Measurements from ENCODE around the gene INSR. TPM values are rescaled to one million over a fixed set of nuclear protein-coding genes. Genes with fewer than 3 reads are reported as not detected.

INSR gene
- total RNA-seq, 1 donor from 2014 or later: 32.5 TPM

DNA sequence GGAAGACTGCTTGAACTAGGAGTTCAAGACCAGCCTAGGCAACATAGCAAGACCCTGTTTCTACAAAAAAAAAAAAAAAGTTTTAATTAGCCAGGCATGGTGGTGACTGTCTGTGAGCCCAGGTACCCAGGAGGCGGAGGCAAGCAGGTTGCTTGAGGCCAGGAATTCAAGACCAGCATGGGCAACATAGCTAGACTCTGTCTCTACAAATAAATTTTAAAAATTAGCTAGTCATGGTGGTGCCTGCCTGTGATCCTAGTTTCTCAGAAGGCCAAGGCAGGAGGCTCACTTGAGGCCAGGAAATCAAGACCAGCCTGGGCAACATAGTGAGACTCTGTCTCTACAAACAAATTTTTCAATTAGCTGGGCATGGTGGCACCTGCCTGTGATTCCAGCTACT is 6.1 kb downstream of the INSR start:
- TF ChIP-seq, protein P1, sequence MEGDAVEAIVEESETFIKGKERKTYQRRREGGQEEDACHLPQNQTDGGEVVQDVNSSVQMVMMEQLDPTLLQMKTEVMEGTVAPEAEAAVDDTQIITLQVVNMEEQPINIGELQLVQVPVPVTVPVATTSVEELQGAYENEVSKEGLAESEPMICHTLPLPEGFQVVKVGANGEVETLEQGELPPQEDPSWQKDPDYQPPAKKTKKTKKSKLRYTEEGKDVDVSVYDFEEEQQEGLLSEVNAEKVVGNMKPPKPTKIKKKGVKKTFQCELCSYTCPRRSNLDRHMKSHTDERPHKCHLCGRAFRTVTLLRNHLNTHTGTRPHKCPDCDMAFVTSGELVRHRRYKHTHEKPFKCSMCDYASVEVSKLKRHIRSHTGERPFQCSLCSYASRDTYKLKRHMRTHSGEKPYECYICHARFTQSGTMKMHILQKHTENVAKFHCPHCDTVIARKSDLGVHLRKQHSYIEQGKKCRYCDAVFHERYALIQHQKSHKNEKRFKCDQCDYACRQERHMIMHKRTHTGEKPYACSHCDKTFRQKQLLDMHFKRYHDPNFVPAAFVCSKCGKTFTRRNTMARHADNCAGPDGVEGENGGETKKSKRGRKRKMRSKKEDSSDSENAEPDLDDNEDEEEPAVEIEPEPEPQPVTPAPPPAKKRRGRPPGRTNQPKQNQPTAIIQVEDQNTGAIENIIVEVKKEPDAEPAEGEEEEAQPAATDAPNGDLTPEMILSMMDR (IDR thresholded peaks at IDR 0.05): no peak
- Mint-ChIP-seq H3K4me1 (ENCODE audit: low read depth) (peaks cover 12% of the 10 kb centered on the region), H3K27ac (ENCODE audit: unreplicated experiment) (no peak overlapping the region), H3K9me3 (ENCODE audit: low read depth) (no peaks in the 10 kb centered on the region), H3K27me3 (ENCODE audit: low read depth) (no peaks in the 10 kb centered on the region), H3K4me3 (ENCODE audit: unreplicated experiment) (no peak overlapping the region), H3K36me3 (ENCODE audit: low read depth) (no peaks in the 10 kb centered on the region)
- no peak for DNase-seq (ENCODE audit: low spot score)

DNA sequence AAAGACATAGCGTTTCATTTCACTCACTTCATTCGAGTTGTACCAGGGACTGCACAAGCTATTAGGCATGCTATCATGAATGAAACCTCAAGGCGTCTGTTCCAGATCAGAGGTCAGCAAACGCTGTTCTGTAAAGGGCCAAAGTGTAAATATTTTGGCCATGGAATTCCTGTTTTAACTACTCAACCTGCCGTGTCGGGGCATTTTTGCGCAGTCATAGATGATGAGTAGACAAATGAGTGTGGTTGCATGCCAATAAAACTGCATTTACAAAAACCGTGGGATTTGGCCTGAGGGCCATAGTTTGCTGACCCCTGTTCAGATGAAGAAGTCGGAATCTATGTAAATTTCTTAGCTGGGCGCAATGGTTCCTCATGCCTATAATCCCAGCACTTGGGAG is 6.5 kb downstream of the INSR start:
- H3K36me3 Mint-ChIP-seq (ENCODE audit: low read depth): no peaks in the 10 kb centered on the region
- TF ChIP-seq, protein P1 (IDR thresholded peaks at IDR 0.05): no peak
- no peak for DNase-seq (ENCODE audit: low spot score)
- H3K9me3 Mint-ChIP-seq (ENCODE audit: low read depth): no peaks in the 10 kb centered on the region
- no peak overlapping the region for H3K27ac Mint-ChIP-seq (ENCODE audit: unreplicated experiment)
- H3K4me3 Mint-ChIP-seq (ENCODE audit: unreplicated experiment): no peak overlapping the region
- peaks cover 8% of the 10 kb centered on the region for H3K4me1 Mint-ChIP-seq (ENCODE audit: low read depth)
- no peaks in the 10 kb centered on the region for H3K27me3 Mint-ChIP-seq (ENCODE audit: low read depth)

DNA sequence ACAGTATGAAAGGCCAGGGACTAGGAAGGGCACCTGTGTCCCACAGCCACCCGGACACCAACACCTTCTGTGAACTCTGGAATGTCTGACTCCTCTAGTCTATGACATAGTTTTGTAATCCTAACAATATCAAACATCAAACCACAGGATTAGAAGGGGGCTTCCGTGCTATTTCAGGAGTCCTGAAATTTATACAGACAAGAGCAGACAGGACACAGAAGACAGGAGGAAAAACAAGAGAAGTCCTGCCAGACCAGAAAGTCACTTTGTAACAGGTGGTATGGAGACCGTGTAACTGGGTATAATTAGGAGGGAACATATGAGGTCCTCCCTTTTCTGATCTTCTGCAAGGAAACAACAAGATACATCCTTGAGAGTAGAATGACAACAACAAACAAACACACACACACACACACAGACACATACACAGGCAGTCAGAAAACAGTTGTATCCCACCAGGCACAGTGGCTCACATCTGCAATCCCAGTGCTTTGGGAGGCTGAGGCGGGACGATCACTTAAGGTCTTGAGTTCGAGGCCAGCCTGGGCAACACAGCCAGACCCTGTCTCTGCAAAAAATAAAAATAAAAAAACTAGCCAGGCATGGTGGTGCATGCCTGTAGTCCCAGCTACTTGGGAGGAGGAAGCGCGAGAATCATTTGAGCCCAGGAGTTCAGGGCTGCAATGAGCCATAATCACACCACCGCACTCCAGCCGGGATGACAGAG is 13.1 kb downstream of the INSR start:
- Mint-ChIP-seq H3K36me3 (ENCODE audit: low read depth) (peaks cover 2% of the 10 kb centered on the region), H3K4me1 (ENCODE audit: low read depth) (peaks cover 4% of the 10 kb centered on the region), H3K27ac (ENCODE audit: unreplicated experiment) (no peak overlapping the region), H3K4me3 (ENCODE audit: unreplicated experiment) (no peak overlapping the region), H3K27me3 (ENCODE audit: low read depth) (no peaks in the 10 kb centered on the region), H3K9me3 (ENCODE audit: low read depth) (no peaks in the 10 kb centered on the region)
- TF ChIP-seq, protein P1 (IDR thresholded peaks at IDR 0.05): no peak
- DNase-seq (ENCODE audit: low spot score): no peak

DNA sequence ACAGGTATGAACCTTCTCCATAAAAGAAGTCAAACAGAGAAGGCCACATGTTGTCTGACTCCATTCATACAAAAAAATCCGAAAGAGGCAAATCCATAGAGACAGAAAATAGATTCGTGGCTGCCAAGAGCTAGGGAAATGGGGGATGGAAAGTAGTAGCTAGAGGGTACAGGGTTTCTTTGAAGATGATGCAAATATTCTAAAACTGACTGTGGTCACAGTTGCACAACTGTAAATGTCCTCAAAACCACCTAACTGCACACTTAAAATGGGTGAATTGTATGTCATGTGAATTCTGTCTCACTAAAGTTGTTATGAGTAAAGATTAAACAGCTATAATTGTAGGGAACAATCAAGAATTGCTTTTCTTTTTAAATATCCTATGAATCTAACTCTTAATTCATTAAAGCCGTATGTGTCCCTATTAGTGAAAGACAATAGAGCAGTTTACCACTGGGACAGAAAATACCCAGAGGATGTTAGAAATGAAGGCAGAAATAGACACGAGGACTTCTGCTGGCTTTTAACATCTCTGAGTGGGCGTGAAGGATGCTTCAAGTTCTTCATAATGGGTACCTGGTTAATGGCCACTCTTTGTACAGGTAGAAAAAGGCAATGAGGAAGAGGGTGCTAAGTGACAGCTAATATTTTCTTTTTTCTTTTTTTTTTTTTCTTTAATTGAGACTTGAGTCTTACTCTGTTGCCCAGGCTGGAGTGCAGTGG is 21.2 kb downstream of the INSR start:
- DNase-seq (ENCODE audit: low spot score): no peak
- Mint-ChIP-seq H3K4me3 (ENCODE audit: unreplicated experiment) (no peak overlapping the region), H3K36me3 (ENCODE audit: low read depth) (no peaks in the 10 kb centered on the region), H3K9me3 (ENCODE audit: low read depth) (no peaks in the 10 kb centered on the region), H3K27ac (ENCODE audit: unreplicated experiment) (no peak overlapping the region), H3K4me1 (ENCODE audit: low read depth) (peaks cover 10% of the 10 kb centered on the region), H3K27me3 (ENCODE audit: low read depth) (no peaks in the 10 kb centered on the region)
- TF ChIP-seq, protein P1 (IDR thresholded peaks at IDR 0.05): no peak

DNA sequence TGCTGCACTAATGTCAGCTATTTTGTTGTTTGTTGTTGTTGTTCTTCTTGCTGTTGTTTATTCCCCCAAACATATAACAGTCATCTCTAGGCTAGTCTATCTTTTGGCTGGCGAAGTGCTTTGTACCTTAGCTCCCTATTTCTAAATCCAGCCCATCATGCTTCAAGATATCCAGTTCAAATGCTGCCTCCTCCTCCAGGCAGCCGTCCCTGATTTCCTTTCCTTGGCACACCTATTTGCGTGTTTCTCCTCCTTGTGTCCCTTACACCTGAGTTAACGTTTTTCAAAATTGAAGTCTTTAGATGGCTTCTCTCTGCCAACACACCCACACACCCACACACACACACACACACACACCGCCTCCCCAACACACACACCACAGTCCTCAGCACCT is 25.5 kb downstream of the INSR start:
- H3K9me3 Mint-ChIP-seq (ENCODE audit: low read depth): peaks cover 4% of the 10 kb centered on the region
- TF ChIP-seq, protein P1 (IDR thresholded peaks at IDR 0.05): no peak
- peaks cover 17% of the 10 kb centered on the region for H3K36me3 Mint-ChIP-seq (ENCODE audit: low read depth)
- no peaks in the 10 kb centered on the region for H3K27me3 Mint-ChIP-seq (ENCODE audit: low read depth)
- no peak overlapping the region for H3K27ac Mint-ChIP-seq (ENCODE audit: unreplicated experiment)
- H3K4me1 Mint-ChIP-seq (ENCODE audit: low read depth): peaks cover 2% of the 10 kb centered on the region
- DNase-seq (ENCODE audit: low spot score): no peak
- H3K4me3 Mint-ChIP-seq (ENCODE audit: unreplicated experiment): no peak overlapping the region
